Activated T-helper 2 cell treated with anti-CD3 and anti-CD28 coated beads, Interferon-gamma antibody, Interleukin-2, Interleukin-4, amounts not matched to agents 10 μg/mL and 5 μg/mL and 100 μg/mL, durations not matched to agents 14 hours and 24 hours and 36 hours (primary cell): Measurements from ENCODE around the gene HAUS3. TPM values are rescaled to one million over a fixed set of nuclear protein-coding genes. Genes with fewer than 3 reads are reported as not detected.

Experiments
- DNase-seq: peaks from one replicate; pipeline ENCODE4 v3.0.0; 2021; ENCODE audit warnings: low spot score
- H3K27ac Mint-ChIP-seq: one replicate; pipeline ENCODE4 v1.8.0; 2021; ENCODE audit warnings: mixed read lengths
- H3K27me3 Mint-ChIP-seq: one replicate; pipeline ENCODE4 v1.8.0; 2021; ENCODE audit warnings: low read depth, mixed read lengths
- H3K36me3 Mint-ChIP-seq: one replicate; pipeline ENCODE4 v1.8.0; 2021; ENCODE audit warnings: low read depth, mixed read lengths
- H3K4me1 Mint-ChIP-seq: one replicate; pipeline ENCODE4 v1.8.0; 2021; ENCODE audit warnings: low read depth, mixed read lengths
- H3K4me3 Mint-ChIP-seq: one replicate; pipeline ENCODE4 v1.8.0; 2021; ENCODE audit warnings: low read depth, mild to moderate bottlenecking, moderate library complexity, mixed read lengths
- H3K9me3 Mint-ChIP-seq: one replicate; pipeline ENCODE4 v1.8.0; 2021; ENCODE audit warnings: mixed read lengths
- intact Hi-C: fragments of 100-400 bp; cut with micrococcal nuclease; formaldehyde crosslinking; loops from one replicate; pipeline ENCODE4 v1.15.1; 2023
- total RNA-seq: library from RNA; stranded (reverse); gene quantifications from 2 replicates; pipeline ENCODE4 v1.2.3, GENCODE V29; 2022

Gene HAUS3
- total RNA-seq, 1 donor from 2014 or later = 17.1 TPM

DNA sequence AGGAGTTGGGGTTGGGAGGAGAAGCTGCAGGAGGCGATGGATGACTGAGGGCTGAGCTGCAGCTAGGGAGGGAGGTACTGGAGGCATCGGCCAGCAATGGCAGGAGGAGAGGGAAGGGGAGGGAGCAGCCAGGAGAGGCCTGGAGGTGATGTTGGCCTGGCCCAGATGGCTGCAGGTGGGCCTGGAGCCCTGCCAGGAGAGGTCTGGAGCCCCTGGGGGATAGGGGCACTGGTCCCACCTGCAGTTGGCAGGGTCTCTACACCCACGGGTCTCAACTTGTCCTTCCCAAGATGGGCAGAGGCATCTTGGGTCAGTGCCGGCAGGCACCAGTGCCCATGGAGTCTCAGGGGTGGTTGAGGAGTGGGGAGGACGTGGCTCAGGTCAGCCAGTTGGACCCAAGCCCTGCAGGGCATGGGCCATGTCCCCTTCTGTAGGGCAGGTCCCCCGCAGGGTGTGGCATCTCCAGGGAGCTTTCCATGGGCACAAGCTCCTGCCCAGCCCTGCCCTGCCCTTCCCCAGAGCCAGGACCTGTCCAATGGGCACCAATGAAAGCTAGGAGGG, 22.6 kb upstream of the HAUS3 start:
- no peaks in the 10 kb centered on the region for H3K9me3 Mint-ChIP-seq
- intact Hi-C loops = loop anchor here (5.0 kb wide), 2 partner anchors 673 to 1028 kb away; partner anchors contain the start of gene RGS12
- no peak overlapping the region for H3K4me3 Mint-ChIP-seq
- H3K4me1 Mint-ChIP-seq = no peaks in the 10 kb centered on the region
- H3K27ac Mint-ChIP-seq = no peak overlapping the region
- H3K36me3 Mint-ChIP-seq = no peaks in the 10 kb centered on the region
- H3K27me3 Mint-ChIP-seq = no peaks in the 10 kb centered on the region
- DNase-seq = no peak

- Mint-ChIP-seq H3K4me1 (no peaks in the 10 kb centered on the region), H3K27me3 (no peaks in the 10 kb centered on the region), H3K36me3 (no peaks in the 10 kb centered on the region), H3K9me3 (no peaks in the 10 kb centered on the region), H3K4me3 (peak overlapping the region; percentile 57), H3K27ac (no peak overlapping the region)
- DNase-seq = no peak
- intact Hi-C loops = loop anchor here (2.0 to 5.0 kb wide), 4 partner anchors 19 to 1028 kb away; partner anchors contain the start of genes RGS12 and RNF4
These were observed 22.0 kb upstream of the HAUS3 start for GRCh38 chr4:2263926-2264321.

DNA sequence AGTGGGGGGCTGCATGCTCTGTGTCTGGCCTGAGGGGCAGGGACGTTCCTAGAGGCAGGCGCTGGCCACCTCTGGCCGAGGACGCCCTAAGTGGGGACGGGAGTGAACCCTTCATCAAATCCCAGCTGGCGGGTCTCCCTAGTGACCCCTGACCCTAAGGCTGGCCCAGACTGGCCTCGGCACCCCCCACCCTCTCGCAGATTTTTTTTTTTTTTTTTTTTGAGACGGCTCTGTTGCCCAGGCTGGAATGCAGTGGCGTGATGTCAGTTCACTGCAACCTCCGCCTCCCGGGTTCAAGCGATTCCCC, 21.0 kb upstream of the HAUS3 start:
- DNase-seq = no peak
- intact Hi-C loops = loop anchor here (1.0 to 5.0 kb wide), 8 partner anchors 20 to 1029 kb away; partner anchors contain the start of genes CFAP99, HAUS3, POLN and RGS12
- H3K4me1 Mint-ChIP-seq = no peaks in the 10 kb centered on the region
- H3K36me3 Mint-ChIP-seq = no peaks in the 10 kb centered on the region
- no peak overlapping the region for H3K27ac Mint-ChIP-seq
- peak overlapping the region; percentile 57 for H3K4me3 Mint-ChIP-seq
- no peaks in the 10 kb centered on the region for H3K9me3 Mint-ChIP-seq
- no peaks in the 10 kb centered on the region for H3K27me3 Mint-ChIP-seq

GRCh38 chr4:2262145-2262943, 20.4 kb upstream of the HAUS3 start:
- H3K4me1 Mint-ChIP-seq = no peaks in the 10 kb centered on the region
- H3K27ac Mint-ChIP-seq = peak overlapping the region; percentile 81
- no peaks in the 10 kb centered on the region for H3K36me3 Mint-ChIP-seq
- peak overlapping the region; percentile 69 for H3K4me3 Mint-ChIP-seq
- no peaks in the 10 kb centered on the region for H3K27me3 Mint-ChIP-seq
- intact Hi-C loops = loop anchor here (1.0 to 5.0 kb wide), 8 partner anchors 20 to 1030 kb away; partner anchors contain the start of genes CFAP99, HAUS3, POLN and RGS12
- no peaks in the 10 kb centered on the region for H3K9me3 Mint-ChIP-seq
- peak; percentile 98 for DNase-seq

DNA sequence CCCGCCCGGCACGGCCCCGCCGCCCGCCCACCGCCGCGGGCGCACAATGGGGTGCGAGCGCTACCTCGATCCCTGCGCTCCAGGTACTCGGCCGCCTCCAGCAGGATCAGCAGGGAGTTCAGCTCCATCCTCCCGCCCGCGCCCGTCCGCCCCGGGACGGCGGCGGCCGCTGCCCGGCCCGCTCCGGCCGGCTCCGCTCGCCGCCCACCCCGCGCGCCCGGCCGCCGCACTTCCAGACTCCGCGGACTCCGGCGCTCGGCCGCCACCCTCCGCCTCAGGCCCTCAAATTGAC, 19.9 kb upstream of the HAUS3 start, which contains the start of gene MXD4:
MXD4 (minus strand) TSS at position 257 of the 292 bp plus-strand sequence; CDS start at position 128, 129 bp downstream.
- H3K27ac Mint-ChIP-seq = peak within 1 kb of the TSS; percentile 81
- intact Hi-C loops = loop anchor here (1.0 to 5.0 kb wide), 8 partner anchors 19 to 1031 kb away; partner anchors contain the start of genes CFAP99, HAUS3, POLN and RGS12
- no peaks in the 10 kb centered on the region for H3K4me1 Mint-ChIP-seq
- DNase-seq = peak; percentile 40
- no peaks in the 10 kb centered on the region for H3K9me3 Mint-ChIP-seq
- peak within 1 kb of the TSS; percentile 69 for H3K4me3 Mint-ChIP-seq
- no peaks in the 10 kb centered on the region for H3K36me3 Mint-ChIP-seq
- no peaks in the 10 kb centered on the region for H3K27me3 Mint-ChIP-seq

DNA sequence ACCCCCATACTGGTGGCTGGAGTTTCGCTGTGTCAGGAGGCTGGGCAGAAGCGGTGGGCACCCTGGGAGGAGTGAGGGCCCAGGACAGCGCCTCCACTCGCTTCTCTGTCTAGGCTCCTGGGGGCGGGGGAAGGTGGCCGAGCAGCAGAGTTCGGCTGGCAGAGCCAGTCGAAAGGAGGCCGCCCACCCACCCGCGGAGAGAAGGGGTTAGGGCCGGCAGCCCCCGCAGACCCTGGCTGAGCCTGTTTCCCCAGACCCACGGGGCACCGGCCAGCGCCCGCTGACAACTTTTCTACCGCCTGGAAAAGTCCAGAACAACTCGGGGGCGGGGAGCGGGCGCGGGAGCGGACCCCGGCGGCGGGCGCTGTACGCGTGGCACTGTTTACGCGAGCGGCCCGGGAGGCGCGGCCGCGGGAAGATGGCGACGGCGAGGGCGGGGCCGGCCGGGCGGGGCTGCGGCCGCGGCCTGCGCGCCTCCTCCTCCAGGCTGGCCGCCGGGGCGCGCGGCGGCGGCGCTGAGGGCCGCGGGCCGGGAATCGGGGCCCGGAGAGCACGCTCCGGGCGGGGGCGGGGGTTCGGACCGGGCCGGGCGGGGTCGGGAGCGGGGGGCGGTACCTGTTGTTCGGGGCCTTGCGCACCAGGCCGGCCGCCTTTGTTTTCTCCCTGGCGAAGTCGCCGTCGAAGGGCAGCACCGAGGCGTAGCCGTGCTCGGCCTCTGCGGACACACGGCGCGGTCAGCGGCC, 19.4 kb upstream of the HAUS3 start:
- Mint-ChIP-seq H3K4me3 (peak overlapping the region; percentile 69), H3K36me3 (no peaks in the 10 kb centered on the region), H3K27ac (peak overlapping the region; percentile 4), H3K9me3 (no peaks in the 10 kb centered on the region), H3K4me1 (no peaks in the 10 kb centered on the region), H3K27me3 (no peaks in the 10 kb centered on the region)
- peak; percentile 60 for DNase-seq
- intact Hi-C loops = loop anchor here (5.0 kb wide), 2 partner anchors 676 to 1031 kb away; partner anchors contain the start of gene RGS12

DNA sequence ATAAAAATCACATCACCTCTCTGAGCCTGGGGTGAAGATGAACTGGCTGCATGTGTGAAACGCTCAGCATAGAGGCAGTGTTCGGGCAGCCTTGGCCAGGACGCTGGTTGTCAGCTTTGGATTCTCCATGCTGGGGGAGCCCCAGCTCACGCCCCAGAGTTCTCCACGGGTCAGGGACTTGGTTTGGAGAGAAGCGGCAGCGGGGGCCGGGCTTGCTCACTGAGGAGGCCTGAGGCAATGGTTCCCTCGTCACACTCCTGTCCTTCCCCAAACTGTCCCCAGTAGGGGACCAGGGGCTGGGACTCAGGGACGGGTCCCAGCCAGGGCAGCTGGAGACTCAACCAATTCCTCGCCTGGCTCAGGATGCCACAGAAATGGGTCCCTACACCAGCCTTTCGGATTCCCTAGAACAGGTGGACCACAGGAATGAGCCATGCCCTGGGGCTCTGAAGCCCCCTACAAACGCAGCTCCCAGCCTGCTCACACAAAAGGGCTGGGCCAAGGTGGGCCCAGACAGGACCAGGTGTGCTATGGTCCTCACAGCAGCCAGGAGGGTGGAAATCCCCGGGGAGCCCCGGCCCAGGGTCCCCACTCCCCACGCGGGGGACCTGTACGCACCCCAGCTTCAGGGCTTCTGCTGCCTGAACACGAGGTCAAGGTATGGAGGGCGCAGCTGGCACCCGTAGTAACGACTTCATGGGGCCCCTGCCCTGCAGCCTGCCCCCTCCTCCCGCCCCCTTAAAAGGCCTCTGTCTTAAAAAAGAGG, 18.6 kb upstream of the HAUS3 start:
- no peaks in the 10 kb centered on the region for H3K9me3 Mint-ChIP-seq
- DNase-seq = no peak
- H3K27ac Mint-ChIP-seq = peak overlapping the region; percentile 4
- intact Hi-C loops = loop anchor here (5.0 kb wide), 2 partner anchors 677 to 1032 kb away; partner anchors contain the start of gene RGS12
- peak overlapping the region; percentile 69 for H3K4me3 Mint-ChIP-seq
- H3K4me1 Mint-ChIP-seq = no peaks in the 10 kb centered on the region
- no peaks in the 10 kb centered on the region for H3K27me3 Mint-ChIP-seq
- no peaks in the 10 kb centered on the region for H3K36me3 Mint-ChIP-seq

- H3K27ac Mint-ChIP-seq = no peak overlapping the region
- H3K4me3 Mint-ChIP-seq = peak overlapping the region; percentile 21
- no peaks in the 10 kb centered on the region for H3K27me3 Mint-ChIP-seq
- H3K36me3 Mint-ChIP-seq = no peaks in the 10 kb centered on the region
- no peaks in the 10 kb centered on the region for H3K4me1 Mint-ChIP-seq
- intact Hi-C loops = loop anchor here (5.0 kb wide), 2 partner anchors 678 to 1033 kb away; partner anchors contain the start of gene RGS12
- H3K9me3 Mint-ChIP-seq = no peaks in the 10 kb centered on the region
- DNase-seq = no peak
These were observed 17.8 kb upstream of the HAUS3 start for GRCh38 chr4:2259541-2260343.

DNA sequence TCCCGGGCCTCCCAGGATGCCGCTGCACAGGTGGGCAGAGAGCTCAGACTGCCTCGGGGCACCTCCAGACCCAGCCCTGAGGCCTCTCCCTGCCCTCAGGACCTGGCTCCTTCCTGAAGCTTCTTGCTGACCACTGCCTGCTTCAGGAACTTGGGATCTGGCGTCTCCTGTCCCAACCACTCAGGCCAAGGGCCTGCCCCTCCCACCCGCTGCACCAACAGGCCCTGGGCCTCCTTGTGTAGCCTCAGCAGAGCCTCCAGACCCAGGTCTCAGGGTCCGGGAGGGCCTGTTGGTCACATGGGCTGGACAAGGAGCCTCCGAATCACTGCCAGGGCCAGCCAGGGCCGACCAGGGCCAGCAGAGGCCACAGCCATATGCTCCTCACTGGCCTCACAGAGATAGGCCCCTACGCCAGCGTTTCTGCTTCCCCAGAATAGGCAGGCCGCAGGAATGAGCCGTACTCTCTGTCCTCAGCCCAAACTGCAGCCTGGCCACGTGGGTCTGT, 17.2 kb upstream of the HAUS3 start:
- intact Hi-C loops = no loop called here
- no peaks in the 10 kb centered on the region for H3K36me3 Mint-ChIP-seq
- peak overlapping the region; percentile 21 for H3K4me3 Mint-ChIP-seq
- no peak for DNase-seq
- no peaks in the 10 kb centered on the region for H3K9me3 Mint-ChIP-seq
- H3K27ac Mint-ChIP-seq = no peak overlapping the region
- no peaks in the 10 kb centered on the region for H3K27me3 Mint-ChIP-seq
- H3K4me1 Mint-ChIP-seq = no peaks in the 10 kb centered on the region

GRCh38 chr4:2258091-2259035, 16.4 kb upstream of the HAUS3 start:
- peak; percentile 7 for DNase-seq
- Mint-ChIP-seq H3K4me3 (no peak overlapping the region), H3K9me3 (no peaks in the 10 kb centered on the region), H3K36me3 (no peaks in the 10 kb centered on the region), H3K27ac (no peak overlapping the region), H3K27me3 (no peaks in the 10 kb centered on the region), H3K4me1 (no peaks in the 10 kb centered on the region)
- intact Hi-C loops = no loop called here
